ENCODE results near the gene URB1. TPM values are rescaled to one million over a fixed set of nuclear protein-coding genes. Genes with fewer than 3 reads are reported as not detected.

URB1 gene
- total RNA-seq, 4 donors from 2014 or later: 11.1 to 24.8 (median 17.9) TPM

DNA sequence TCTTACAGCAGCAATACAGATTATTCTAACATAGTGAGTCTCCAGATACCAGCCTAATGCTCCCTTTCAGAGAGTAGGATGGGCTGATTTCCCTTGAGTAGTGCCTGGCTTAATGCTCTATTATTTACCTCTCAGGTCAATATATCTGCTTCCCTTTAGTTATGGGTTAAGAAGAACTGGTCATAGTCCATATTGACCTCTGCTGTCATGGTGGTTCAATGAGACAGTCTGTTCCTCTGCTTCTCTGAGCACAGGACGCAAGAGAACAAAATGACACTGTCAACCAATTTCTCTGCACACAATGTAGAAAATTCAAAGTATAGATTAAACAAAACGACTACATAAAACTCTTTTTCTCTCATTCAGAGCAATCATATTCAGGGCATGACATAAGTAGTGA lies 91.2 kb downstream of the URB1 start:
- H3K9me3 ChIP-seq: no peaks in the 10 kb centered on the region
- WGBS, 2 donors: 85 to 86% methylated on average over 2 of the region's 2 CpGs
- H3K4me1 ChIP-seq: no peaks in the 10 kb centered on the region
- no peak for DNase-seq
- H3K27me3 ChIP-seq: no peaks in the 10 kb centered on the region
- peaks cover 0 to 19% (median 0%) of the 10 kb centered on the region in 3 donors for H3K36me3 ChIP-seq
- no peak overlapping the region for H3K27ac ChIP-seq
- intact Hi-C loops (cut with DNase I): no loop called here
- no peak for TF ChIP-seq POLR2A (IDR thresholded peaks at IDR 0.05)
- TF ChIP-seq, protein P1, sequence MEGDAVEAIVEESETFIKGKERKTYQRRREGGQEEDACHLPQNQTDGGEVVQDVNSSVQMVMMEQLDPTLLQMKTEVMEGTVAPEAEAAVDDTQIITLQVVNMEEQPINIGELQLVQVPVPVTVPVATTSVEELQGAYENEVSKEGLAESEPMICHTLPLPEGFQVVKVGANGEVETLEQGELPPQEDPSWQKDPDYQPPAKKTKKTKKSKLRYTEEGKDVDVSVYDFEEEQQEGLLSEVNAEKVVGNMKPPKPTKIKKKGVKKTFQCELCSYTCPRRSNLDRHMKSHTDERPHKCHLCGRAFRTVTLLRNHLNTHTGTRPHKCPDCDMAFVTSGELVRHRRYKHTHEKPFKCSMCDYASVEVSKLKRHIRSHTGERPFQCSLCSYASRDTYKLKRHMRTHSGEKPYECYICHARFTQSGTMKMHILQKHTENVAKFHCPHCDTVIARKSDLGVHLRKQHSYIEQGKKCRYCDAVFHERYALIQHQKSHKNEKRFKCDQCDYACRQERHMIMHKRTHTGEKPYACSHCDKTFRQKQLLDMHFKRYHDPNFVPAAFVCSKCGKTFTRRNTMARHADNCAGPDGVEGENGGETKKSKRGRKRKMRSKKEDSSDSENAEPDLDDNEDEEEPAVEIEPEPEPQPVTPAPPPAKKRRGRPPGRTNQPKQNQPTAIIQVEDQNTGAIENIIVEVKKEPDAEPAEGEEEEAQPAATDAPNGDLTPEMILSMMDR (IDR thresholded peaks at IDR 0.05): no peak
- H3K4me3 ChIP-seq: no peak overlapping the region

DNA sequence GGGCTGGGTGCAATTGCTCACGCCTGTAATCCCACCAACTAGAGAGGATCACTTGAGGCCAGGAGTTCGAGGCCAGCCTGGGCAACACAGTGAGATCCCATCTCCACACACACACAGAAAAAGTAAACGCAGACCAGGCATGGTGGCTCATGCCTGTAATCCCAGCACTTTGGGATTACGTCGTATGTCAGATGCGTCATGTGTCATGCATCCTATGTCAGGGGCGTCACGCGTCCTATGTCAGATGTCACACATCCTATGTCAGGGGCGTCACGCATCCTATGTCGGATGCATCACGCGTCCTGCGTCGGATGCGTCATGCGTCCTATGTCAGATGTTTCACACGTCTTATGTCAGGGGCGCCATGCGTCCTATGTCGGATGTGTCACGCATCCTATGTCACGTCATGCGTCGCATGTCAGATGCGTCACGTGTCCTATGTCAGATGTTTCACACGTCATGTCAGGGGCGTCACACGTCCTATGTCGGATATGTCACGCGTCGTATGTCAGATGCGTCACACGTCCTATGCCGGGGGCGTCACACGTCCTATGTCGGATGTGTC lies 92.6 kb downstream of the URB1 start:
- Histone ChIP-seq H3K27me3 (no peaks in the 10 kb centered on the region), H3K4me1 (no peaks in the 10 kb centered on the region), H3K36me3 (peaks cover 0 to 12% (median 0%) of the 10 kb centered on the region in 3 donors), H3K27ac (no peak overlapping the region), H3K9me3 (no peaks in the 10 kb centered on the region), H3K4me3 (no peak overlapping the region)
- intact Hi-C loops (cut with DNase I): no loop called here
- WGBS, 2 donors: 86 to 99% methylated on average over 38 to 40 of the region's 41 CpGs
- DNase-seq: no peak
- no peak for TF ChIP-seq POLR2A (IDR thresholded peaks at IDR 0.05)
- TF ChIP-seq, protein P1 (IDR thresholded peaks at IDR 0.05): no peak

DNA sequence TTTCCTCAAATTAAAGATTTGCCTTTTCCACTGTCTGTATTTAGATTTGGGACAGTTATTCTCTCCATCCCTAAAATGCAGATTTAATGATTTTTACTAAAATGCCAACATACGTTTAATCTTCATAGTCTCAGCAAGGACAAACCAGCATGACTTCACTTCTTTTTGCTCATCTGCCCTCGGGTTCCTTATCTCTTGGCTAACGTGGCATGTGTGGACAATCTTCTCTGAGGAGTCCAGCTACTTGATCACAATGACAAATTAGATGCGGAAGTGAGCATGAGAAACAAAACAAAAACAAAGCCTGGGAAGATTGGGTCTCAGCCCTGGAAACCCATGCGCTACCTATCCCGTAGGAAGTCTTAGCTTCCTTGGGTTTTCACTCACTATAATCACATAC lies 93.1 kb downstream of the URB1 start:
- 81 to 83% methylated on average over 6 of the region's 6 CpGs for WGBS, 2 donors
- no peak overlapping the region for H3K27ac ChIP-seq
- H3K9me3 ChIP-seq: no peaks in the 10 kb centered on the region
- no peak for DNase-seq
- no peaks in the 10 kb centered on the region for H3K4me1 ChIP-seq
- TF ChIP-seq, protein P1 (IDR thresholded peaks at IDR 0.05): no peak
- no peak for TF ChIP-seq POLR2A (IDR thresholded peaks at IDR 0.05)
- H3K27me3 ChIP-seq: no peaks in the 10 kb centered on the region
- H3K4me3 ChIP-seq: no peak overlapping the region
- peaks cover 0 to 12% (median 0%) of the 10 kb centered on the region in 3 donors for H3K36me3 ChIP-seq
- intact Hi-C loops (cut with DNase I): no loop called here

DNA sequence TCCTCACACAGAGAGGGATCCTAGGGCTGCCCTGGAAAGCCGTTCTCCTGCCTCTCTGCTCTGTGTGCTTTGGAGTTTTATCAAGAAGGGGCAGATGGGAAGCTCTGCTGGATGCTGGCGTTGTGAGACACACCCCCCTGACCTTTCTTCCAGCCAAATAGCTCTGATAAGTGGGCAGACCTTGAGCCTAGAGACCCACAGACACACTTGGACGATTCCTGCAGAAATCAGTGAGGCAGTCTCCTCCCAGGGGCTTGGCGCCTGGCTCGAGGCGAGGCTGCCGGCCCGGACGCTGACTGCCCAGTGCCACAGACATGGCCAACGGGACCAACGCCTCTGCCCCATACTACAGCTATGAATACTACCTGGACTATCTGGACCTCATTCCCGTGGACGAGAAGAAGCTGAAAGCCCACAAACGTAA lies 94.1 kb downstream of the URB1 start, which contains the start of gene MRAP:
Gene MRAP, plus strand, starts transcription at position 198 of the 424 bp plus-strand sequence. Its CDS starts 117 bp downstream, at position 315.
- no peaks in the 10 kb centered on the region for H3K4me1 ChIP-seq
- no peak for TF ChIP-seq POLR2A (IDR thresholded peaks at IDR 0.05)
- TF ChIP-seq, protein P1 (IDR thresholded peaks at IDR 0.05): no peak
- H3K9me3 ChIP-seq: no peaks in the 10 kb centered on the region
- 89 to 100% methylated on average over 2 to 13 of the region's 14 CpGs for WGBS, 2 donors
- intact Hi-C loops (cut with DNase I): no loop called here
- H3K36me3 ChIP-seq: peaks cover 0 to 12% (median 0%) of the 10 kb centered on the region in 3 donors
- H3K27me3 ChIP-seq: no peaks in the 10 kb centered on the region
- peak within 1 kb of the TSS in 2 of 4 donors; percentile 39 to 40 for H3K27ac ChIP-seq
- no peak for DNase-seq
- H3K4me3 ChIP-seq: no peak within 1 kb of the TSS

DNA sequence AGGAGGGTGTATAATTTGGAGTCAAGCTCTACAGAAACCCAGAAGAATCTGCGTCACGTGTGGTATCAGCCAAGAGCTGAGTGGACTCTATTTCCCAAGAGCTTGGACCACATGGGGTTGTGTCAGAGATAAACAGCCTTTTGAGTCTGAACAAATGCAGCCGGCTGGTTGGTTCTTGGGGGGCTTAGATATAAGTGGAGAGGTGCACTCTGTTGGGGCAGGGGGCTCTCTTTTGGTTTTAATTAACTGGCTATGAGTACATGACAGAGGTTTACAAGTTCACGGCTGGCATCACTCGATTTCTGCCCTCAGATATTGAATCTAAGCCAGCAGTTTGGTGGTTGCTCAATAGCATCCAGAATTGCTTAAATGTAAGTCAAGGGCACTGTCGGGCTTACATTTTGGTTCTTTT lies 94.7 kb downstream of the URB1 start:
- peak overlapping the region in 2 of 4 donors; percentile 39 to 40 for H3K27ac ChIP-seq
- intact Hi-C loops (cut with DNase I): no loop called here
- no peaks in the 10 kb centered on the region for H3K27me3 ChIP-seq
- TF ChIP-seq, protein P1 (IDR thresholded peaks at IDR 0.05): no peak
- no peak for TF ChIP-seq POLR2A (IDR thresholded peaks at IDR 0.05)
- no peak for DNase-seq
- no peak overlapping the region for H3K4me3 ChIP-seq
- H3K36me3 ChIP-seq: peaks cover 0 to 12% (median 0%) of the 10 kb centered on the region in 3 donors
- 81 to 85% methylated on average over 2 to 6 of the region's 6 CpGs for WGBS, 2 donors
- H3K4me1 ChIP-seq: no peaks in the 10 kb centered on the region
- H3K9me3 ChIP-seq: no peaks in the 10 kb centered on the region
